Amniotic epithelial cell (primary cell): Measurements from ENCODE around the gene ZIC4.

Experiments used
- DNase-seq: peaks from one replicate; pipeline ENCODE4 v3.0.0-alpha.2; 2010; ENCODE audit warnings: low read depth

Gene ZIC4

DNA sequence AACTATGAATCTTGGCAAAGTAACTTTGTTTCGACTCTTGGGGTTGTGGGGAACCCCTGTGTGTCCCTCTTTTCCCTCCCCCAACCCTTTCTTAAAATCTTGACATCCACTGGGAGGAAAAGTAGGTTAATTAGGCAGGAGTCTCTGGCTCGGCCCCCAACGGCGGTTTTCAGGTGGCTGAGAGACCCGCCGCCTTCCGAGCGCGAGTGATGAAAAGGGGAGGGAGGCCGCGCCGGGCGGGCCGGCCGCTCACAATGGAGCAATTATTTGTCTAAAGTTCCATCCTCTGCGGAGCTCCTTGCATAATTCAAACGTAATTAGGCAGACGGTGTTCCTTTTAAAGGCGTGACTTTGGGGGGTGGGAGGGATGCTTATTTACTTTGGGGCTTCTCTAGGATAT, 51.7 kb downstream of the ZIC4 start:
- DNase-seq, result no peak

DNA sequence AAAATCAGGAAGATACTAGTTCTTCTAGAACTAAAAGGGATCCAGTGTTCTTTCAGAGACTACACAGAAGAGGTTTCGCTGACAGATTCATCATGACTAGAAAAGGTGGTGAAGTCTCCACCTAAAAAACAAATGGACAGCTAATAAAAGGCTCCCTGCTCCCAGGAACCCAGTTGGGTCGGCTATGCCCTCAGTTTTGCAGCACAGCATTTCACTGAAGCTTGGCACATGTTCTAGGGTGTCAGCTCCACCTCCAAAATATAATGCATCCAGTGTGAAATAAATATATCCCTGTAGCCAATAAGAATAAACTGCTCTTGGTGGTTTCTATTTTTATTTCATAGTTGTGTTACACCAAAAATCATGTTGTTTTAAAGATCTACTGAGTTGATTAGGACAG, 55.0 kb downstream of the ZIC4 start:
- no peak for DNase-seq

DNA sequence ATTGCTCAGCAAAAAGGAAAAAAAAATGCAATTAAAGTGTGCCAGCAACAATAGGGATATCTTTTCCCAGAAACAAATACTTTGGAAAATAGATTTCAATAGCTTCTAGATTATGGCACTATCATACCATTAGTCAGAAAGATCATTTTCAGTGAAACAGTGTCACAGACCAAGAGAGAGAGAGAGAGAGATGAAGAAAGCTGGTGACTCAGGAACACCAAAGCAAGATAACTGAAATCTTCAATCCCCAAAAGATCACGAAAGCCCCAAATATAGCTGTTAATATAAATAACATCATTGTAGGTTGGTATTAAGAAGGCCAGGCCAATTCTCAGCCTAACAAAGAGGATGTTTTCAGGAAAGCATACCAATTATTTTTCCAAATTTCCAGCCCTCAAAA, 57.4 kb downstream of the ZIC4 start:
- DNase-seq, result no peak

DNA sequence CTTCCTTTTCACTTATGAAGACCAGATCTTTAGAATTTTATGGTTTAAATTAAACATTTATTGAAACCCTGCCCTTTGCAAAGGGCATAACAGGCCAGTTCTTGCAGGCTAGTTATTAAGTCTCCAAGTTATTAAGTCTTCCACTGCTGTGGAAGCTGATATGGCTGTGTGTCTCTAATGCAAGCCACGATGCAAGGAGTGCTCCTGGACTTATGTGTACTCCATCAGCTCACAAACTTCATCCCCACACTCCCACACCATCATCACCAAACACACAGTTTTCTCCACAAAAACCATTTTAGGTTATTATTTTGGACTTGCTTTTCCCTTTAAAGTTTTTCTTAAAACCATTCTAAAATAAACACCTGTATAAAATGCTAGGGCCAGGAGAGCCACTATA, 62.4 kb downstream of the ZIC4 start:
- DNase-seq, result no peak

DNA sequence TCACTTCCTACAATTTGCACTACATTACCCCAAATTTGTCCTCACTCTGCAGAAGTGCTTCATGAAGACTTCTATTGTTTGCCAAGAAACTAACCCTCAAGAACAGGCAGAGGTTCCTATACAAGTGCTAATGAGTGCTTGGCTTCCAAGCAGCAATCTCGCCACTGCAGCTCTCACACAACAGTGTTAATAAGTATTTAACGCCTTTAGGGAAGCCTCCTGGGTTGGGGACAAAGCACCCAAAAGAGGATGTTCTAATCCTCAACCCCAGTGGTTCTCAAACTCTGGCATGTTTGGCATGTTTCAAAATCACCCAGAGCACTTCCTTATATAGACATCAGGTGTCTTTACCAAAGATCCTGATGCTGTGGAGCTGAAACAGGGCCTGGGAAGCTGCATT, 64.6 kb downstream of the ZIC4 start:
- no peak for DNase-seq

DNA sequence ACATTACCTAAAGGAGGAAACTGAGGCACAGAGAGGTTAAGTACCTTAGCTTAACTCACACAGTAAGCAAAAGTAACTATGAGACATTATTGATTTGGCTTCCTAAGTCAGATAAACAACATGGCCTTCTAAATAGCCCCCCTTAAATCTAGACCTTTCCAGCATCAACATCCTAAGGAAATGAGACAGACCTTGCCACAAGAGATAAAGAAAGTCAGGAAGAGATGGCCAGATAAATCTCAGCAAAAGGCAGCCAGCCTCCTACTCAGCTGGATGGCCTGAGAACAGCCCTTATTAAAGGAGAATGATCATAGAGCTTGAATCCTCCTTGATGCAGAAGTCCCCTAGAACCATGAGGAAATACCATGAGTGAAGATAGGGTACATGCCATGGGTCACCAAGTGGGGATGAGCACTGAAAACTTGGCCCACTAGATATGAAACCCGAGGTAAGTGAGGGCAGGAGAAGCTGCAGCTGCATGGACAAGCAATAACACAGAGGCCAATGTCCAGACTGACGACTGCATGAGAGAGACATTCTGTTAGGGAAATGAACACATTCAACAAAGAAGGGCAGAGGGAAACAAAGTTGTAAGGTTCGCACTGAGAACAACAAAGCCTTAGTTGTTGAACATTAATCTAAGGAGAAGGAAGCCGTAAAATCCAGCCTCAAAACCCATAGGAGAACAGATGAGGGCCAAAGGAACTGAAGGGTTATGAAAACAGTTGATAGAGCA, 69.6 kb downstream of the ZIC4 start:
- DNase-seq, result no peak
